Erythroblast (primary cell): ENCODE data around the gene MIPOL1.

Experiments used
- GATA1 ChIP-seq: IDR thresholded peaks from 2 replicates; pipeline ENCODE4 v1.6.1; 2011; ENCODE audit warnings: low read depth, mild to moderate bottlenecking, control low read depth, low read length, moderate library complexity
- POLR2A ChIP-seq: IDR thresholded peaks from 2 replicates; pipeline ENCODE4 v1.6.1; 2011; ENCODE audit warnings: mild to moderate bottlenecking, low read length

- TF ChIP-seq POLR2A: no peak
- no peak for TF ChIP-seq GATA1
Observed at GRCh38 chr14:37318938-37319337, 121.2 kb downstream of the MIPOL1 start.
